ENCODE results near the gene RYR1.
A peak's percentile ranks its signal among the peaks of the same experiment; 100 is the strongest.
"Not testable (repeated sequence)": the region's sequence is repeated elsewhere in the genome, so short reads cannot be mapped to it uniquely, and the experiment has no call there.

The RYR1 gene

DNA sequence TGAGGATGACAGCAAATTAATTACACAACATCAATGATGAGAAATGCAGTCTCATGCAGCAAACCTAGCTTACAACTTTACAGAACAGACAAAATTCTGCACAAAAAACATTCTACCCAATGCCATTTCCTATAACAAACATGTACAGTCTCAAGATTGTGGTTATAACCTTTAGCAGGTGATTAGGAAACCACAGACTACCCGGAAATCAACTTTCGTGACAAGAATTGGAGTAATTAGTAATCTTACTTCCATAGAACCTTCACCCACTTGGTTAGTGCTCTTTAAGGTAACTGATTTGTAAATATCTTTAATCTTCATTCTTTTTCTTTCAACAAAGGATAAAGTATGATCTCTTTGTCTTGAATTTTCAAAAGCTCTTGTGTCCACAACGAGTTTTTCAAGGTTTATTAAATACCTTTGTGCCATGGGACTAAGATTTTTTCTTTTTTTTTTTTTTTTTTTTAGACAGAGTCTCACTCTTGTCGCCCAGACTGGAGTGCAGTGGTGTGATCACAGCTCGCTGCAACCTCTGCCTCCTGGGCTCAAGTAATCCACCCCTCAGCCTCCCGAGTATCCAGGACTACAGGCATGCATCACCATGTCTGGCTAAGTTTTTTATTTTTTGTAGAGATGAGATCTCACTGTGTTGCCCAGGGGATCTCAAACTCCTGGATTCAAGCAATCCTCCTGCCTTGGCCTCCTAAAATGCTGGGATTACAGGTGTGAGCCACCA is 105.5 kb downstream of the RYR1 start:
- no peak for DNase-seq (ENCODE audit: low read depth)

DNA sequence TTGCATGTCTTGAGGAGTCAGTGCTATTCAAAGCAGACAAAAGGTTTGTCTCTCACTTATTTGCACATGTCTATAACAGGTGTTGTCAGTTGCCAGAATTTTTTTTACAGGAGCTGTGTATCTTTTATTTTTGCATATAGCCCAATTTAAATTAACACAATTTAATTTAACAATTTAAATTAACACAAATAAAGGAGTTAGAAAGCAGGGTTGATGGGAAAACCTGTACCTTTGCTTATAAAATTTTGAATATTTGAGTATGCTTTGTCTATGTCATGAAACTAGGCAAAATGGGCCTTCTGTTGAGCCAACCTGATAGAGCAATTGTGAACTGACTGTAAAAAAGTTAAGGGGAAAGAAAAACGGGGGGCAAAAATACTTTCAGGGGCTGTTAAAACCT is 106.3 kb downstream of the RYR1 start:
- no peak for DNase-seq (ENCODE audit: low read depth)

DNA sequence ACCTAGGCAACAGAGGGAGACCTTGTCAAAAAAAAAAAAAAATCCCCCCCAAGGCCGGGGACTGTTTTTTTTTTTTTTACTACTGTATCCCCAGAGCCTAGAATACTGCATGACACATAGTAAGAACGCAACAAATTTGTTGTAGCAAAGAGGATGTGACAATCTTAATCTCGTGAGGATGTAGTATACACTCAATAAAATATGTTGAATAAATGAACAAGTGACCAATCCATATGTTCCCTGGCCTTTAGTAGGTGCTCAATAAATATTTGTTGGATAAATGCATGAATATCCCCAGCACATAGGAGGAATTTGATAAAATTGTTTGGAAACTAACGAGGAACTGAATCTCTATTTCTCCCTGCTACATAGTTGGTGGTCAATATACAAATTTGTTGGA is 108.5 kb downstream of the RYR1 start:
- no peak for DNase-seq (ENCODE audit: low read depth)

- no peak for DNase-seq (ENCODE audit: low read depth)
Measured at GRCh38 chr19:38543286-38543806, 109.9 kb downstream of the RYR1 start.

DNA sequence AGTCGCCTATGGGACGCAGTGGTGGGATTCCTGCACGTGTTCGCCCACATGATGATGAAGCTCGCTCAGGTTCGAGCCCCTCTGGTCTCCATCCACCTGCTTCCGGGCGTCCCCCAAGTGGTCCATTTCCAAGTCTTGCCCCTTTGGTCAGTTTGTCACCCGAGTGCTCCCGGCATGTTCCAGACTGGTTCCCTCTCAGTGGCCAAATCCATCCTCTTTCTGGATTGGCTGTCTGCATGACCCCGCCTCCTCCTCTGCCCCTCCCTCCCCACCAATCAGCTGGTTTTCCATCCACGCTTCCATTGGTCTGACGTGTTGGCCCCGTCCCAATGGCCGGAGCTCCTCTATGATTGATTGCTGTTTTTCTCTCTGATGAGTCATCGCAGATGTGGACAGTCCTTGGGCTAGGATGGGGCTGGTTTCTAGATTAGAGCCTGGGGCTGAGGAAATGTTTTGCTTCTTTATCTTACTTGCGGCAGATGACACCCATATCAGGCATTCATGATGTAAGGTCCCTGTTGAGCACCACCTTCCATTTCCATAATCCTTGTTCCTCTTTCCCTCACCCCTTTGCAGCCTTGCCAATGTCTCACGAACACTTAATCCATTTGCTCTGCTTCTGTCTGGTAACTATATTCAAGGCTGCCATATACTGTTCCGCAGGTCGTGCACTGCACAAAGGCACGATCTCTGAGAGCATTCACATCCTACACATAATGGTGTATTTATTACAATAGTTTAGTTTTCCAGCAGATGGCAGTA is 110.5 kb downstream of the RYR1 start:
- peak; percentile 72 for DNase-seq (ENCODE audit: low read depth)

DNA sequence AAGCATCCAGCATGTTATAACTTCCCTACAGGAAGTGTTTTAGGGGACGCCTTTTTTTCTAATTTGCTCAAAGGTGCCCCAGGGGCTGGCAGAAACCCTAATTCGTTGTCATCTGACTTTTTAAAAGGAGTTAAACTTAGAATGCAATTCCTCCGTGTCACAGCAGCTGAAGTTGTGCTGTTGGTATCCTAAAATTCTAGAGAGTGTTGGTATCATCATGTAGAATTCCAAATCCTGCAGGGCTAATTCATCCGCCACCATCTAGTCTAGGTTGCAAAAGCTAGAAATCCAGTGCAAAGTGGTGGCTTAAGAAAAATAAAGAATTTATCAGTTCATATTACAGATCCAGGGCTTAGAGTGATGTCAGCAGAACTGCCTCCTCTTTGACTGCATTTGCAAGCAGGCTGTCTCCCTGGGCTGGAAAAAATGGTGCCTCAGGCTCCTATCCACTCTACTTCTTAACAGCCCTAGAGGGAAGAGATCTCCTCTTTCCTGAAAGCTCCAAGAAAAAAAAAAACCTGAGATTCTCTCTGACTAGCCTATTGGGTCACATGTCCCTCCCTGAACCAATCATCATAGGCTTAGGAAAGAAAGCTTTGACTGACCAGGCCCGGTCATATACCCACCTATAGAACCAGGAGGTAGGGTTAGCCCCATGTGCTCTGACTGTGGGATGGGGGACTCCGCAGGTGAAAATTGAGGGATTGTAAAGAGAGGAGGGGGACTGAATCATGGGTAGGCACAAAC is 111.3 kb downstream of the RYR1 start:
- no peak for DNase-seq (ENCODE audit: low read depth)

GRCh38 chr19:38545596-38545995 is 112.1 kb downstream of the RYR1 start:
- DNase-seq (ENCODE audit: low read depth) = peak; percentile 21

DNA sequence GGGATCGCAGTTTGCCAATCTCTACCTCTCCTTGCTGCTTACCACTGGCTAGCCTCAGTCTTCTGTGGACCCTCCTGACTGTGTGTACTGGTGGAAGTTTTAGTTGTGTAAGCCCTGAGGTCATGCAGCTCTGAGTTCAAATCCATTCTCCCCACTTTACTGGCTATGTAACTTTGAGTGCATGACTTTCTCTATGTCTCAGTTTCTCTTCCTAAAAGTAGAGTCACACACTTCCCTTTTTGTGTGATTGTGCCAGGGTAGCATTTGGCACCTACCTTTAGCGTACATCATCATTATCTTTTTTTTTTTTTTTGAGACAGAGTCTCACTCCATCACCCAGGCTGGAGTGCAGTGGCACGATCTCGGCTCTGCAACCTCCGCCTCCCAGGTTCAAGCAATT is 113.9 kb downstream of the RYR1 start:
- DNase-seq (ENCODE audit: low read depth) = no peak

DNA sequence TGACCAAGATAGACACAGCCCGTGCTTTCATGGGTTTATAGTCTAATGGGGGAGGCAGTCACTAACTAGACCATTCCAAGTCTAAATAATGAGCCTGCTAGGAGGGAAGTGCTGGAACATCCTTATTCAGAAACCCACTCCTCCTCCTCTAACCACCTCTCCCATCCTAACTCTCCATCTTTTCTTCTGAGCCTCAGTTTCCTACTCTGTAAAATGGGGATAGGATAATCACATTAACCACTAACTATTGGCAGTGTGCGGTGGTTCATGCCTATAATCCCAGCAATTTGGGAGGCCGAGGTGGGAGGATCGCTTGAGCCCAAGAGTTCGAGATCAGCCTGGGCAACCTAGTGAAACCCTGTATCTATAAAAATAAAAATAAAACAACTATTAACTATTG is 115.6 kb downstream of the RYR1 start:
- DNase-seq (ENCODE audit: low read depth) = no peak

DNA sequence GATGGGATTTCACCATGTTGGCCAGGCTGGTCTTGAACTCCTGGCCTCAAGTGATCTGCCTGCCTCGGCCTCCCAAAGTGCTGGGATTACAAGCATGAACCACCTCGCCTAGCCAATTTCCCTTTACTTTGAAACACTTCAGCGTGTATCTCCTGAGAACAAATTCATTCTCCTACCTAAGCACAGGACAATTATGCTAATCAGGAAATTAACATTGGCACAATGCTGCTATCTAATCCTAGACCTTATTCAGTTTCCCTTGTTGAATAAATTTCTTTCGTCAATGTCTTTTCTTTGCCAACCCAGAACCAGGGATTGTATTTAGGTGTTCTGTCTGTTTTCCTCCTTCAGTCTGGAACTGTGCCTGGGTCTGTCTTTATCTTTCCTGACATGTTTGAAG is 116.5 kb downstream of the RYR1 start:
- no peak for DNase-seq (ENCODE audit: low read depth)

DNA sequence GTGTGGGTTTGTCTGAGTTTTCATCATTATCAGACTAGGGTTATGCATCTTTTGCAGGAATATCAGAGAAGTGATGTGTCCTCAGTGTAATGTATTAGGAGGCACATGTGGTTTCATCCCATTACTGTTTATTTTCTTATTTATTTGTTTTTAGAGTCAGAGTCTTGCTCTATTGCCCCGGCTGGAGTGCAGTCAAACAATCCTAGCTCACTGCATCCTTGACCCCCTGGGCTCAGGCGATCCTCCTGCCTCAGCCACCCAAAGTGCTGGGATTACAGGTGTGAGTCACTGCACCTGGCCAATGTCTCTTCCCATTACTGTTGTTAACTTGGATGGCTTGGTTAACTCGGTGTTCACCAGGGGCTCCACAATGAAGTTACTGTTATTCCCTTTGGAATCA is 116.9 kb downstream of the RYR1 start:
- DNase-seq (ENCODE audit: low read depth) = no peak

- no peak for DNase-seq (ENCODE audit: low read depth)
Measured at GRCh38 chr19:38551450-38551813, 117.9 kb downstream of the RYR1 start.

- not testable (repeated sequence) for DNase-seq (ENCODE audit: low read depth)
Measured at GRCh38 chr19:38553239-38553638, 119.7 kb downstream of the RYR1 start.

- no peak for DNase-seq (ENCODE audit: low read depth)
Measured at GRCh38 chr19:38554676-38555141, 121.2 kb downstream of the RYR1 start.

DNA sequence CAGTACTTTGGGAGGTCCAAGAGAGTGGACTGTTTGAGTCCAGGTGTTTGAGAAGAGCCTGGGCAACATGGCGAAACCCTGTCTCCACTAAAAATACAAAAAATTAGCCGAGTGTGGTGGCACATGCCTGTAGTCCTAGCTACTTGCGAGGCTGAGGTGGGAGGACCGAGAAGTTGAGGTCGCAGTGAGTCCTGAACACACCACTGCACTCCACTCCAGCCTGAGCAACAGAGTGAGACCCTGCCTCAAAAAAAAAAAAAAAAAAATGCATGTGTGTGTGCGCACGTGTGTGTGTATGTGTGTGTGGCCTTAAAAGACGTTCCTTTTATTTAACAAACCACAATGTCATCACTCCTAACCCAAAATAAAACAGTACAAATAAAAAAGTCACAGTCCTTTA is 121.7 kb downstream of the RYR1 start:
- no peak for DNase-seq (ENCODE audit: low read depth)

DNA sequence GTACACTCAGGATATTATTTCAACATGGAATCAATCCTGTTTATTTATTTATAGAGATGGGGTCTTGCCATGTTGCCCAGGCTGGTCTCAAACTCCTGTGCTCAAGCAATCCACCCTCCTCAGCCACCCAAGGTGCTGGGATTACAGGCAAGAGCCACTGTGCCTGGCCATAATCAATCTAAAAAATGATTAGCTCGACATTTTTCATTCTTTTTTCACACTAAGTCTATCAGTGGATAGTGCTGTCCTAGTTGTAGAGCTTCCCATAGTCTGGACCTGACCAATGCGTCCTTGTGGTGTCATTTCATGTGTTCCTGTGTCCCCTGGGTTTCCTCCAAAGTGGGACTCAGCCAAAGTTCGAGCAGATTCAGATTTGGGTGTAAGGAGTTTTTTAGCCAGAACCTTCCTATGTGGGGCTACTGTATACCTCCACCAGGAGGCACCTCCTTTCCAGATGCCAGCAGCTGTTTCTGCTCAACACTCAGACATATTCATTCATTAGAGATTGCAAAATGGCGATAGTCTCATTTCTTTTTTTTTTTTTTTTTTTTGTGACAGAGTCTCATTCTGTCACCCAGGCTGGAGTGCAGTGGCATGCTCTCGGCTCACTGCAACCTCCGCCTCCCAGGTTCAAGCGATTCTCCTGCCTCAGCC is 123.2 kb downstream of the RYR1 start:
- no peak for DNase-seq (ENCODE audit: low read depth)

GRCh38 chr19:38557205-38557799 is 123.8 kb downstream of the RYR1 start:
- no peak for DNase-seq (ENCODE audit: low read depth)

DNA sequence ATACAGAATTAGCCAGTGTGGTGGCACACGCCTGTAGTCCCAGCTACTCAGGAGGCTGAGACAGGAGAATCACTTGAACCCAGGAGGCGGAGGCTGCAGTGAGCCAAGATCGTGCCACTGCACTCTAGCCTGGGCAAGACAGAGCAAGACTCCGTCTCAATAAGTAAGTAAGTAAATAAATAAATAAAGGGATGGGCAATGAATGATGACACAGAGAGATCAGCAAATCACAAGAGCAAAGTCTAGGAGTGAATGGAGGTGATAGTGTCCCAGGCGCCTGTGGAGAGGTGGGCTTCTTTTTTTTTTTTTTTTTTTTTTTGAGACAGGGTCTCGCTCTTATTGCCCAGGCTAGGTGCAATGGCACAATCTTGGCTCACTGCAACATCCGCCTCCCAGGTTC is 125.4 kb downstream of the RYR1 start:
- DNase-seq (ENCODE audit: low read depth) = not testable (repeated sequence)

DNA sequence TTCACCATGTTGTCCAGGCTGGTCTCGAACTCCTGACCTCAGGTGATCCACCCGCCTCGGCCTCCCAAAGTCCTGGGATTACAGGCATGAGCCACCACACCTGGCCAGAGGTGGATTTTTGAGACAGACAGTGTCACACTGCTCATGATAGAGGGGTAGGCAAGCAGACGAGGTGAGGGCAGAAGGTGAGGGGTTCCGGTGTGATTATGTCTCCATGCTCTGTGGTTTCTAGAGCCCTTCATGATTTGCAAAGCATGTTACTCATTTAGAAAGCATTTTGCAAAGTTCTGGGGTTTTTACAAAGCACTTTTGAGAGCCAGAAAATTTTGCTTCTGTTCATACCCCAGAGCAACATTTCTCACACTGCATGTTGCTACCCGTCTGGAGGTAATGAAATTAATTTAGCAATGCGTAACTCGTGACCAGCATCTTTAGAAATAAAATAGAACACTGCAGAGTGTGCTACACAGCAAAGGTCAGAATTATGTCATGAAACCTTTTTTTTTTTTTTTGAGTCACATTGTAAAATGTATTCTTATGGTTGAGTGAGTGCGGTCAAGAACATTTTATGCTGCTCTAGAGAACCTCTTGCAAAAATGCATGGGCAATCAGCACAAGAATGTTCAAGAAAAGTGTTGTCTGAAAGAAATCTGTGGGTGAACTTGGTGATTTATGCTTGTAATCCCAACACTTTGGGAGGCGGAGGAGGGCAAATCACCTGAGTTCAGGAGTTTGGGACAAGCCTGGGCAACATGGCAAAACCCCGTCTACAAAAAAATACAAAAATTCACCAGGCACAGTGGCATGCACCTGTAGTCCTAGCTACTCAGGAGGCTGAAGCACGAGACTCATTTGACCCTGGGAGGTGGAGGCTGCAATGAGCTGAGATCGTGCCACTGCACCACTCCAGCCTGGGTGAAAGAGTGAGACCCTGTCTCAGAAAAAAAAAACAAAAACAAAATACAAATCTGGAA is 126.2 kb downstream of the RYR1 start:
- no peak for DNase-seq (ENCODE audit: low read depth)

GRCh38 chr19:38561053-38561606 is 127.6 kb downstream of the RYR1 start:
- DNase-seq (ENCODE audit: low read depth) = no peak

All from GM04503 (cell line).